ENCODE data around the gene D2HGDH. TPM values are rescaled to one million over a fixed set of nuclear protein-coding genes. Genes with fewer than 3 reads are reported as not detected.

D2HGDH gene
- total and polyA plus RNA-seq, 2 of the 8 experiments (the other 6 are each of a cell fraction or from before 2014, with no cell fraction given): 3.4 to 8.1 TPM

GRCh38 chr2:241686650-241687425 is 47.6 kb upstream of the D2HGDH start, which contains the start of gene DTYMK (continued):
- peak; percentile 72; the same call in 1 of the 2 replicates for TF ChIP-seq BACH1 (IDR thresholded peaks at IDR 0.05; ENCODE audit: low read length)
- no peak for TF ChIP-seq BCL11A (IDR thresholded peaks at IDR 0.05; ENCODE audit: low read depth in 2 of 2, low read length in 2 of 2)
